Stimulated activated CD4-positive, alpha-beta T cell treated with anti-CD3 and anti-CD28 coated beads, Interleukin-15, amount 100 ng/mL, for 48 hours (primary cell): Measurements from ENCODE around the gene FOXA3.

Experiments used
- DNase-seq, 2 donors: peaks; one replicate each; pipeline ENCODE4 v3.0.0-alpha.2; 2020; ENCODE audit warnings: low read depth in 2 of 2

FOXA3 gene

GRCh38 chr19:45863840-45864628 lies at the start of gene FOXA3:
FOXA3 (plus strand) TSS chr19:45864326; CDS start chr19:45864457, 131 bp downstream.
- peak in 1 of 2 donors; percentile 57 for DNase-seq

GRCh38 chr19:45814851-45815480 lies 49.2 kb upstream of the FOXA3 start, which contains the start of gene RSPH6A:
RSPH6A (minus strand) TSS chr19:45815308; CDS start chr19:45815176, 132 bp downstream.
- no peak for DNase-seq

DNA sequence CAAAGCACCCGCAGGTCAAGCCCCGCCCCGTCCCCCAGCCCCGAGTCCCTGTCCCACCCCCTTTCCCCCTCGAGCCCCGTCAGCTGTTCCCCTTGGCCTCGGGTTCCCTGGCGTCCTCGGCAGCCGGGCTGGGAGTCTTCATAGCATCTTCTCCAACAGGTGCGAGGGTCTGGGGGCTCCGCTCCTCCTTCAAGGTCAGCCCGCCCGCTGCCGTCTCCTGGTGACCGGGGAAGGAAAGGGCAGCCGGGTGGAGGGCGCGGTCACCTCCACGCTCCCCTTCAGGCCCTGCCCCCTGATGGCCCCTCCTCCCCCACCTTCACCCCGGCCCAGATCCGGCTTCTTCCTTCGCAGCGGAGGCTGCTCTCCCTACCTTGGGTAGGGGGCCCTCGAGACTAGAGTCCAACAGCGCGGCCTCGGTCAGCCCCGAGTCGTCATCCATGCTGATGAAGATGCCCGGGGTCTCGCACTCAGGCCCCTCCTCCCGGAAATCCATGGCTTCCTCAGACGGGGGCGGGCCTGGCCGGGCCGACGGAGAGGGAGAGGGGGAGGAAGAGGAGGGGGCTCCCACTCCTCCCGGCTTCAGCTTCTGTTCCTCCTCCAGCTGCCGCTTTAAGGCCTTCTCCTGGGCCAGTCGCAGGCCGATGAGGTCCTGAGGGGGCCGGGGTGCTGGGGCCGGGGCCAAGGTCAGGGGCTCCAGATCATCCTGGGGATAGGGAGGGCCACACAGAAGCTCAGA lies 48.5 kb upstream of the FOXA3 start:
- no peak for DNase-seq

GRCh38 chr19:45816236-45817009 lies 47.7 kb upstream of the FOXA3 start:
- no peak for DNase-seq

DNA sequence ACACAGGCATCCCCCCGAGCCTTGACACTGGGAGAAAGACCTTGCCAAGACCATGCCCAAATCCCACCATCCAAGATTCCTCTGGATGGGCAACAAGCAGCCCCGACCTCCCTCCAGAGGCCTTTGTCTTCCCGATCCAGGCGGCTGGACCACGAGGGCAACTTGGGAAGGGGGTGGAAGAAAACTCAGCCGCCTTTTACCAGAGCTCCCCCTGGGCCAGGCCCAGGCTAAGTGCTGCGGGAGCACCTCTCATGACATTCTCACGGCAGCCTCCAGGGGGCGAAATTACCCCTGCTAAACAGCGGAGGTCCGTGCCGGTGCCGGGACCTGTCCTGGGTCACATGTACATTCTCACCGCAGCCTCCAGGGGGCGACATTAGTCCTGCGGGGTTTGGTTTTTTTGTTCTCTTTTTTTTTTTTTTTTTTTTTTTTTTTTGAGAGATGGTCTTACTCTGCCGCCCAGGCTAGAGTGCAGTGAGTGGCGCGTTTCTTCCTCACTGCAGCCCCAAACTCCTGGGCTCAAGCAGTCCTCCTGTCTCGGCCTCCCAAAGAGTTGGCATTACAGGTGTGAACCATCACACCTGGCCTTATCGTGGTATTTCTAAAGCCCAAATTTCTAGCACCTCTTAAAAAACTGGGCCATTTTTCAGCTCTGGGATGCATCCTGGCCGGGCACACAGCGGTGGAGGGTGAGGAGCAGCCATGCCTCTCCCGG lies 47.0 kb upstream of the FOXA3 start:
- DNase-seq: peak; percentile 94

DNA sequence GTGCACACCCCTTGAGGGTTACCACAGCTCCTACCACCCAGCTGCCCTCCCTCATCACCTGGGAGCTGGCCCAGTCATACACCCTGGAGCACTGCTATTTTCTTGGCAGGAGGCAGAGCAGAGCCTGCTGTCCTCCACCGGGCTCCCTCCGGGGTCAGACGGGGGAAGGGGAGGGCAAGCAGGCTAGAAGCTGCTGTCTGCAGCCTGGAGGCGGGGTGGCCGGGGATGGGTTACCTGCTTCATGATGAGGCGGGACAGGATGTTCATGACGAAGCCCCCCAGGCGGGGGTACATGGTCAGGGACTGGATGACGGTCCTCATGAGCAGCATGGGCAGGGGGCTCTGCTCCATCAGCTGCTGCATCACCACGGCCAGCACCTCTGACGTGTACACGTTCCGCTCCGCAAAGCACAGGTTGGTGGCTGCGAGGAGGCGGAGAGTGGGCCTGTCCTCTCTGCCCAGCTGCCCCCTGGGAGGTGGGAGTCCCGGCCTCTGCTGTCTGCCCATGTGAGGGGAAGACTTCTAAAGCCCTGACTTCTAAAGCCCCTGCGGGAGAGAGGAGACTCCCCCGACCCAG lies 46.3 kb upstream of the FOXA3 start:
- DNase-seq: no peak

DNA sequence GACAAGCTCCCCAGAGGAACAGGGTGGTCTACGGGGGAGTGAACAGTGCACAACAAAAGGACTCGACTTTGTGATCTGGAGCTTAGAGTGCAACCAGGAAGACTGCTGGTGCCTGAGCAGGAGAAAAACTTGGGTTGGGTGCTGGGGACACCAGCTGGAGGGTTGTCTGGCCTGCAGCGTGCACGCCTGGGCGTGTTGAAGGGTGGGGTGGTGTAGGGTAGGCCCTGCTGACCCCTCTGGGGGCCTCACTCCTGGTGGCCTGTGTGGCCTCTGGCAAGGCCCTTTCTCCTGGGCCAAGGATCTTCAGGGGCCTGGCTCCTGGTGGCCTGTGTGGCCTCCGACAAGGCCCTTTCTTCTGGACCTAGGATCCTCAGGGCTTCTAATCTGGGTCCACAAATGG lies 44.4 kb upstream of the FOXA3 start:
- no peak for DNase-seq

GRCh38 chr19:45820413-45821102 lies 43.6 kb upstream of the FOXA3 start:
- DNase-seq: no peak

- no peak for DNase-seq
Observed at GRCh38 chr19:45821103-45821521, 43.0 kb upstream of the FOXA3 start.

DNA sequence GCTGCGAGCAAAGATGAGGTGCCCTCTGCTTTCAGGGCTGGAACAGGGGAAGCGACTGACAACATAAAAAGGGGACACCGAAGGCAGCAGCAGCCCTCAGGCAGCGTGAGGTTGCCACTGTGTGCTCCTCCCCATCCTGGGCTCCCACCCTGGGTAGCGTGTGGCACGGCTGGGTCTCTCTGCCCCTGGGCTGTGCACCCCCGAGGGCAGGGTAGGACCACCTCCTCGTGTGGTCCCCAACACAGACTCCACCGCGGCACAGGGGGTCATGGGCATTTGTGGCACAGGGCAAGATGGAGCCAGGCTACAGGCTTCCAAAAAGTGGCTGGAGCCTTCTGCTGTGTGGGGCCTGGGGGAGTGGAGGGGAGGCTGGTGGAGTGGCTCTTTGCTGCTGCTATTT lies 42.6 kb upstream of the FOXA3 start:
- DNase-seq: no peak

GRCh38 chr19:45822716-45823115 lies 41.4 kb upstream of the FOXA3 start:
- DNase-seq: no peak

DNA sequence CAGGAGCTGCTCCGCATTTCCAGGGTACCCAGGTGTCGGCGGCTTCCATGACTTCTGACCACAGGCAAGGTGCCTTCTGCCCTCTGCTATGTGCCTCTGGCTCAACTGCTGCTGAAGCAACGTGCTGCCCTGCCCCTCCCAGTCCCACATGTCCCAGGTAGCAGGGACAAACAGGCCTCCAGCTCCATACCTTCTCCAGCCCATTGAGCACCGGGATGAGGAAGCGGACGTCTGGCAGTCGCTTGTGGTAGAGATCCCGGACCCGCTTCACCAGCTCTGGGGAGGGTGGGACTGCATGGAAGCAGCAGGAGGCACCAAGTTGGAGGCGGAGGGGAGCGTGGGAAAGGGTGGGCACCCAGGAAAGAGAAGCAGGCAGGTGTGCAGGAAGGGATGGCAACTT lies 40.9 kb upstream of the FOXA3 start:
- DNase-seq: no peak

GRCh38 chr19:45824041-45824471 lies 40.1 kb upstream of the FOXA3 start:
- no peak for DNase-seq

DNA sequence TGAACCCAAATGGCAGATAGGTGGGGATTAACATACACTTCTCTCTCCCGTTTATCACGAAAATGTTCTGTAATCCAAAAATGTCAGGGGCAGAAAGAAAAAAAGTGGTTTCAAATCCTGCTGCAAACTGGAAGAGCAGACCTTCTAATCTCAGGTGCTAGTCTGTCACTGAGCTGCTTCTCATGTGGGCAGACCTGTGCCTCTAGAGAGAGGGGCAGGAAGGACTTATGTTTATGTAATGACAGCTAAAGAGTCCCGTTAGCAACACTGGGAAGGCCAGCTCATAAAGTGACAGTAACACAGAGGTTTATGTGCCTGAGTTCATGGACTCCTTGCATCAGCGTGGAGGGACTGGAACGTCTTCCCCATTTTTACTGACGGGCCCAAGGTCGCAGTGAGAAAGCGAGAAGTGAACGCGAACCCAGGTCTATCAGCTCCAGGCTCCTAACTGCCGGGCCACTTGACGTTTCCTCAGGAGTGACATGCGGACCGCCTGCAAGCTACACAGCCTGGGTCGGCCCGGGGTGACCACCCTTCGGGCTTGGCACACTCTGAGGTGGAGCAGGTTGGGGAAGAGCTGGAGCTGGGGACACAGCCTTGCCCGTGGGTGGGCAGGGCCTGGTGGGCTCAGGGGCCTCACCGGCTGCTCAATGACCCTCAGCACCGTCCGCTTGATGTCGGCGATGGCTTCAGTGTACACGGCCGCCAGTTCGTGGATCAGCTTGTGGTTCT lies 39.4 kb upstream of the FOXA3 start:
- no peak for DNase-seq

GRCh38 chr19:45825263-45825605 lies 38.9 kb upstream of the FOXA3 start:
- DNase-seq: no peak

DNA sequence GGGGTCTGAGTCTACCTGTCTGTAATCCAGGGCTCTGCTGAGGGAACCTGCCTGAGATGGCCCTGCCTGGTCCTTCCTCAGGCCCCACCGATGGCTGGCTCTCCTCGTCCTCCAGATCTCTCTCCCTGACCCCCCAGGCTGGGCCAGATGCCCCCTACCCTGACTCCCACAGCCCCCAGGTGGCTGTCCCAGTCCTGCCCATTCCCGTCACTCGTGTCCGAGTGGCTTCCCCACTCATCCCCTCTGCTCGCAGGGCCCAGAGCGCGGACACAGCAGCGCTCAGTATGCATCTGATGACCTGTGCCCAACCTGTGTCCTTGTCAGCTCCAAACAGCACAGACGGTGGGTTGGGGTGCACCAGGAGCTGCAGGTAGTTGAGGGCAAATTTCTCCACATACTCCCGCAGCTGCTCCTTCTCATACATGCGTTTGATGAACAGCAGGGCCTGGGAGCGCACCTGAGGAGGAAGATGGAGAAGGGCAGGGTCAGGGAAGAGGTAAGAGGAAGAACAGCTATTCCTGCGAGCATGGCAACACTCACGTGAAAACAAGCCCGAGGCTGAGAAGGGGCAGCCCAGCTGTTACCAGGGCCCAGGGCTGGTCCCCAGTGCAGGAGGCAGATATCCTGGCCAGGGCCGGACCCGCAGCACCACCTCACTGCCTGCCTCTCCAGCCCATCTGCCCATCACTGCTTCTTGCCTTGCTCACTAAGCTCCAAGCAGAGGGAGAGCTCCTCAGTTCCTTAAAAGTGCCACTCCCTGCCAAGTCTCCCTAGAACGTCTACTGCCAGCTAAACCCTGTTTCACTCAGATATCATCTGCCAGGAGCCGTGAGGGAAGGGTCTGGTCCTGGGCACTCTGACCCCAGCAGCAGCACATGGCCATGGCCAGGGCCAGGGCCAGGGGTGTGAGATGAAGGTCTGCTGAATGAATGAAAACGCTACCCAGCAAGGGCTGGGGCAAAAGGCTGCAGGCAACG lies 37.9 kb upstream of the FOXA3 start:
- no peak for DNase-seq

GRCh38 chr19:45826934-45827333 lies 37.2 kb upstream of the FOXA3 start:
- DNase-seq: no peak

DNA sequence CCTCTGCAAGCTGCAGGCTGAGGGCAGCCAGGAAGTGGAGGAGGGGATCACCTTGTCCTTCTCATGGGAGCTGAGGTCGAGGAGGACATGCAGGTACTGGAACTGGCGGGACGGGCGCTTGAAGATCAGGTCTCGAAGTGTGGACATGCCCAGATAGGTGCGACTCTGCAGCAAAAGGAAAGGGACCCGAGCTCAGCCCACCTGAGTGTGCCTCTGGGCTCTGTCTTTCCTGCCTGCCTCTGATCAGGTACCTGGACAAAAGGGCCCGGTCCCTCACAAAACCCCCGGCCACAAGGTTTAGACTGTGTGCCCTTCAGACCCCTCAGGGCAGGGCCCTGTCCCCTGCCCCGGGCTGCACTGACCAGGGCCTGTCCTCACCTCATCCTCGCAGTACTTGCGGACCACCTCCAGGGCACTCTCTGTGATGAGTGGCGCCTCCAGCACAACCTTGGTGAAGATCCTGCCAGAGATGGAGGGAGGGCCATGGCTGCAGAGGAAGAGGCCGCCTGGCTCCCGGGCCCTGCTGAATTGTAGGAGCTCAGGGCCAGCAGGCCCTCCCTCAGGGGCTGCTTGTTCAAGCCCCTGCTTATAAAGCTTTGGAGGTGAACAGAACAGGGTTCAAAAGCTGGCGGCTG lies 36.5 kb upstream of the FOXA3 start:
- DNase-seq: no peak
